Osteocyte (in vitro differentiated cells): Measurements from ENCODE around the gene DNAH11. TPM values are rescaled to one million over a fixed set of nuclear protein-coding genes. Genes with fewer than 3 reads are reported as not detected.

Experiments
- DNase-seq: peaks from one replicate; pipeline ENCODE4 v3.0.0; 2021; ENCODE audit warnings: mixed read lengths; ENCODE audit not compliant: unreplicated experiment; ENCODE audit errors: extremely low spot score
- H3K27ac Mint-ChIP-seq: one replicate; pipeline ENCODE4 v1.8.0; 2021; ENCODE audit warnings: mild to moderate bottlenecking, mixed read lengths; ENCODE audit not compliant: unreplicated experiment
- H3K27me3 Mint-ChIP-seq: one replicate; pipeline ENCODE4 v1.8.0; 2021; ENCODE audit warnings: mixed read lengths; ENCODE audit not compliant: unreplicated experiment
- H3K36me3 Mint-ChIP-seq: one replicate; pipeline ENCODE4 v1.8.0; 2021; ENCODE audit warnings: mixed read lengths; ENCODE audit not compliant: unreplicated experiment
- H3K4me1 Mint-ChIP-seq: one replicate; pipeline ENCODE4 v1.8.0; 2021; ENCODE audit warnings: mixed read lengths; ENCODE audit not compliant: unreplicated experiment
- H3K4me3 Mint-ChIP-seq: one replicate; pipeline ENCODE4 v1.8.0; 2021; ENCODE audit warnings: mild to moderate bottlenecking, moderate library complexity, mixed read lengths; ENCODE audit not compliant: unreplicated experiment
- H3K9me3 Mint-ChIP-seq: one replicate; pipeline ENCODE4 v1.8.0; 2021; ENCODE audit warnings: mixed read lengths; ENCODE audit not compliant: unreplicated experiment
- CTCF ChIP-seq: fragments of 200-600 bp; sonication (generic); IDR thresholded peaks from 2 replicates; pipeline ENCODE4 v1.5.0; 2021; ENCODE audit warnings: antibody characterized with exemption, mild to moderate bottlenecking, moderate library complexity
- total RNA-seq: library from RNA; stranded (reverse); gene quantifications from 2 replicates; pipeline ENCODE4 v1.2.1, GENCODE V29; 2021

DNAH11 gene
- total RNA-seq, 1 donor from 2014 or later, result not detected

GRCh38 chr7:21866731-21867130 is 323.9 kb downstream of the DNAH11 start:
- Mint-ChIP-seq H3K4me1 (no peaks in the 10 kb centered on the region), H3K9me3 (no peaks in the 10 kb centered on the region), H3K4me3 (no peak overlapping the region), H3K36me3 (no peaks in the 10 kb centered on the region), H3K27me3 (peaks cover 2% of the 10 kb centered on the region), H3K27ac (no peak overlapping the region)
- DNase-seq, result no peak
- no peak for TF ChIP-seq CTCF

- no peak for DNase-seq
- H3K4me3 Mint-ChIP-seq, result no peak overlapping the region
- no peak for TF ChIP-seq CTCF
- no peaks in the 10 kb centered on the region for H3K36me3 Mint-ChIP-seq
- peaks cover 2% of the 10 kb centered on the region for H3K27me3 Mint-ChIP-seq
- no peaks in the 10 kb centered on the region for H3K4me1 Mint-ChIP-seq
- no peak overlapping the region for H3K27ac Mint-ChIP-seq
- H3K9me3 Mint-ChIP-seq, result no peaks in the 10 kb centered on the region
Observed at GRCh38 chr7:21867226-21867625, 324.4 kb downstream of the DNAH11 start.

GRCh38 chr7:21867816-21868575 is 325.2 kb downstream of the DNAH11 start:
- Mint-ChIP-seq H3K27me3 (peaks cover 2% of the 10 kb centered on the region), H3K27ac (no peak overlapping the region), H3K36me3 (no peaks in the 10 kb centered on the region), H3K4me3 (no peak overlapping the region), H3K4me1 (no peaks in the 10 kb centered on the region), H3K9me3 (no peaks in the 10 kb centered on the region)
- no peak for TF ChIP-seq CTCF
- no peak for DNase-seq

DNA sequence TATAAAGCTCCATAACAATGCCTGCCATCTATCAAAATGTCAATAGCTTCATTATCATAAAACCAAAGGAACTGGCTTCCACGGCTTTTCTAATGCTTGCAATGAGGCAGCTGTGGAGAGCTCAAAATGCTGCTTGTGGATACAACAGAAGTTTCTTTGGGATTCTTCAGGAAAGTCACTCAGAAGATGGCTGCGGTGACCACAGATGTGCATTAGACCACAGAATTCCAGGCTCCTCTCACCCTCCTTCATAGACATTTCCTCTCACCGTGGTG is 325.7 kb downstream of the DNAH11 start:
- Mint-ChIP-seq H3K4me3 (no peak overlapping the region), H3K4me1 (no peaks in the 10 kb centered on the region), H3K9me3 (no peaks in the 10 kb centered on the region), H3K27ac (no peak overlapping the region), H3K27me3 (peaks cover 2% of the 10 kb centered on the region), H3K36me3 (no peaks in the 10 kb centered on the region)
- no peak for DNase-seq
- TF ChIP-seq CTCF, result no peak

- no peaks in the 10 kb centered on the region for H3K9me3 Mint-ChIP-seq
- H3K36me3 Mint-ChIP-seq, result no peaks in the 10 kb centered on the region
- no peak for DNase-seq
- TF ChIP-seq CTCF, result no peak
- H3K4me3 Mint-ChIP-seq, result no peak overlapping the region
- no peaks in the 10 kb centered on the region for H3K4me1 Mint-ChIP-seq
- peaks cover 2% of the 10 kb centered on the region for H3K27me3 Mint-ChIP-seq
- H3K27ac Mint-ChIP-seq, result no peak overlapping the region
Observed at GRCh38 chr7:21869785-21870402, 327.1 kb downstream of the DNAH11 start.
